DMS53 (cell line): ENCODE data around the gene CATSPER3.

Source experiments
- DNase-seq: peaks from one replicate; lab custom pipeline; 2025; lab: John Stamatoyannopoulos, UW

CATSPER3 gene

GRCh38 chr5:135030123-135030955 is 62.6 kb downstream of the CATSPER3 start:
- DNase-seq = peak; percentile 63

GRCh38 chr5:135030956-135031812 is 63.5 kb downstream of the CATSPER3 start:
- DNase-seq = peak; percentile 72

DNA sequence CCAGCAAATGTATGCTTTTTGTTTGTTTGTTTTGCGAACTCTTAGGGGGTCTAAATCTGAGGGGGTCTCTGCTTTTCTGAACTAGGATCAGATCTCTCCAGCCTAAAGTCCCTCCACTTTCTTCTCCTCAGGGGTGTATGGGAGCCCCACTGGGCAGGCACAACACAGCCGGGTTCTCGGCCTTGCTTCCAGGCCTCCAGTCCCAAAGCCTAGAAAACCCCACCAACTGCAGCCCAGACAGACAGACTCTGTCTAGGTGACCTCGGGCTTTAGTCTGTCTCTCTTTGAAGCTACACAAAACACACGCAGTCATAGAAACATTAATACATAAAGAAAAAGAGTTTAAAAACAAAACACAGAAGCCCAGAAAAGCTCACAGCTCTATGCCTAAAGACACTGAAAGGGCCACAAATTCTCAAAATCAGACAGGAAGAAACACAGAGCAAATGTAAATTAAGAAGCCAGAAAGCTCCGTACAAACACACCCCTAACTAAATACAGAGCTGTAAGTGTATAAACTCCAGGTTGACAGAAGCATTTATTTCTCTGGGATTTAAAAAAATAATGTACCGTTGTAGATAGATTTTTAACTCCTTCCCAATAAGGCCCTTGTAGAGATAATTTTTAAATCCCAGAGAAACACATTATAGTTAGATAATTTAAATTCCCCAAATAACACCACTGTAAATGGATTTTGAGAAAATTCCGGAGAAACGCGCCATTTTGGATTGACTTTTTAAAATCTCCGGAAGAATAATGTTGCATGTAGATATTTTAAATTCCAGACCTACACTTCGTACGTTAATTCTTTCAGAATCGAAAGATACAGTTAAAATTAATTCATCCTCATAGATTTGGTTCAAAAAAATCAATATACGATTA is 64.3 kb downstream of the CATSPER3 start:
- peak; percentile 58 for DNase-seq

GRCh38 chr5:135032695-135032998 is 64.9 kb downstream of the CATSPER3 start:
- no peak for DNase-seq

DNA sequence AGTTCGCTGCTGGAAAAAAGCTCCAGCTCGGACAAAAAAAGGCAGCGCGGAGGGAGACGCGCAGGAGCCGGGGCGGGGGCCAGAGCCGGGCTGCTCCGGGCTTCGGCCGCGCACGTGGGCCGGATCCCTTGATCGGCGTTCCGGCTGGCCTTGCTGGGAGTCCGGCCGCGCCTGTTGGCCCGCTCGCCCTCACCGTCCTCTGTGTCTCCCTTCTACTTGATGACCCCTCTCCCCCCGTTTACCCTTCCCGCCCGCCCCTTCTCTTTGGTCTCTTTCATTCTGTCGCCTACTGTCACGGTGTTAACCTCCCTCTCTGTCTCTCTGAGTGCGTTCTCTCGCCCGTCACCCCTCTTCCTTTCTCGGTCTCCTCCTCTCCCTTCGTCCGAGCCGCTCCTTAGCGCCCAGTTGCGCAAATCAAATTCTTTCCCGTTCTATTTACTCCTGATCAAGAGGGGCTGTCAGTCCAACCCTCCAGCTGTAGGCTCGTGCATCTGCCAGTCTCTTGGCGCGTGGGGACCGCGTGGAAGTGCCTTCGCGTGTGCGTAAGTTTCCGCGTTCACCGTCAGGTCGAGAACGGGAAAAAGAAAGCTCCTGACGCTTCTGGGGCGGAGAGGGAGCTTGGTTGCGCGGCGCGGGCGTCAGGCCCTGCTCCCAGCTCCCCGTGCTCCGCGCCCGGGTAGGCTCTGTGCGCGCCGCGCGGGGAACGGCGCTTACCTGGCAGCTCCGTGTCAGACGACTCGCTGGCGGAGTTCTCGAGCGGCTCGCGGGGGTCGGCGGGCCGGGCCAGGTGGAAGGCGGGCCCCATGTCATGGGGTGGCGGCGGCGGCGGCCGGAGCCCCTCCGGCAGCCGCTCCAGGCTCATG is 65.5 kb downstream of the CATSPER3 start:
- DNase-seq = peak; percentile 75

GRCh38 chr5:135033901-135034235 is 66.2 kb downstream of the CATSPER3 start, which contains the start of gene PITX1:
Gene PITX1, minus strand, starts transcription at chr5:135034228. Its CDS starts 347 bp downstream, at chr5:135033881.
- no peak for DNase-seq

- DNase-seq = peak; percentile 93
Observed at GRCh38 chr5:135034236-135034962, 66.7 kb downstream of the CATSPER3 start.

GRCh38 chr5:135034963-135035677 is 67.4 kb downstream of the CATSPER3 start:
- peak; percentile 83 for DNase-seq

DNA sequence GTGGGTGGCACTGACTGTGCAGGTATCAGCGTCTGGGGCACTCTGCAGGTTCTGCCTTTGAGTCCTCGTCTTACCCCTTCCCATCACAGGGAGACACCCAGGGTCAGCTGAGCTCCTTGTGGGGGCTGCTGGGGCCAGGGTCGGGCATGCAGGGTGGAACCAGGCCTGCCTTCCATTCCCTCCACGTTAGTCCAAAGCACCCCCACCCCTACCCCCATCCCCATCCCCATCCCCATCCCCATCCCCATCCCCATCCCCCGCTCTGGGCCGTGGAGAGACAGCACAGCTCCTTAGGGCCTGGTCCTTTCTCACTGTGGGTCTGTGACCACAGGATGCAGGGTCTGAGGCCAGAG is 67.9 kb downstream of the CATSPER3 start:
- no peak for DNase-seq

GRCh38 chr5:135036405-135036804 is 68.7 kb downstream of the CATSPER3 start:
- DNase-seq = no peak

- no peak for DNase-seq
Observed at GRCh38 chr5:135037519-135038204, 70.0 kb downstream of the CATSPER3 start.

- no peak for DNase-seq
Observed at GRCh38 chr5:135038205-135038812, 70.6 kb downstream of the CATSPER3 start.

- no peak for DNase-seq
Observed at GRCh38 chr5:135038813-135039270, 71.1 kb downstream of the CATSPER3 start.

- peak; percentile 79 for DNase-seq
Observed at GRCh38 chr5:135039271-135040033, 71.7 kb downstream of the CATSPER3 start.

DNA sequence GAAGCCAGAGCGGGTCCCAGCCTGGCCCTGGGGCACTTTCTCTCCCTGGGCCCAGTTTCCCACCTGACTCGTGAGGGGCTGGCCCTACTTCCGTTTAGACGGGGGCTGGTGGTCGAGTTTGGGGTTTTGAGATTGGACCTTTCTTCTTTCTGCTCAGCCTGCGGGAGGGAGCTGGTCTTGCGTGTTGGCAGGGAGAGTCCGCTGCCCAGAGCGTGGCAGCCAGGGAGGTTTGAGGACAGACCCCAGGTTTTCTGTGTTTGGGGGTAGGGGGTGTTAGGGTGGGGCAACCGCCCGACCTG is 72.3 kb downstream of the CATSPER3 start:
- DNase-seq = no peak

GRCh38 chr5:135040333-135041144 is 72.8 kb downstream of the CATSPER3 start:
- no peak for DNase-seq

DNA sequence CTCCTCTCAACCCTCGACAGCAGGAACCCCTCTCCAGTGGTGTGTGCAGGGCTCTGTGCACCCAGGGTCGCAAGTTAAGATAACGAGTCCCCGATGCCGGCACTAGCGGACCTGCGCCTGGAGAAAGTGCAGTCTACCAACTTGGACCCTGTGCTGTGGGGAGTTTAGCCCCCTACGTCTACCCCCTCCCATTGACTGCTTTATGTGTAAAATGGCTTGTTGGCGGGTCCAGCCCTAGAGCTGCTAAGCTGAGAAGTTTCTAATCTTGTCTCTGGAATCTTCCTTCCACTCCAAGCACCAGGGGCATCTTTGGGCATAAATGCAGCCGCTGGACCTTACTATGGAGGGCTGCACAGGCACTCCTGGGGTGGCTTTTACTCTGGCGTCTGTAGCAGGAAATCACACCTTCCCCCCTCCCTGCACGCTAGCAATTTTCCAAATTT is 73.5 kb downstream of the CATSPER3 start:
- DNase-seq = no peak
